Loucy (cell line): ENCODE results near the gene CCDC57.
A peak's percentile ranks its signal among the peaks of the same experiment; 100 is the strongest.

Experiments used
- CTCF ChIP-seq: fragments of 200-600 bp; sonication (generic); conservative IDR thresholded peaks from 2 replicates; pipeline ENCODE4 v1.5.1; 2014; ENCODE audit warnings: mild to moderate bottlenecking, antibody characterized with exemption, low read length
- EZH2phosphoT487 ChIP-seq: fragments of 200-600 bp; IDR thresholded peaks from 2 replicates; pipeline ENCODE4 v1.6.1; 2018; ENCODE audit warnings: antibody characterized with exemption, mild to moderate bottlenecking, moderate library complexity, borderline replicate concordance

GRCh38 chr17:82205720-82206508 lies 6.7 kb downstream of the CCDC57 start:
- TF ChIP-seq CTCF (peak; percentile 92), EZH2phosphoT487 (no peak)
